K562 (cell line): Measurements from ENCODE around the gene EEFSEC. TPM values are rescaled to one million over a fixed set of nuclear protein-coding genes. Genes with fewer than 3 reads are reported as not detected.

Experiments
- CHCHD3 ChIP-seq: fragments of 250-450 bp; sonication (Bioruptor Pico); IDR thresholded peaks from 2 replicates; pipeline ENCODE4 v2.1.2; 2022; ENCODE audit warnings: mild to moderate bottlenecking
- ILK ChIP-seq: fragments of 450-650 bp; IDR thresholded peaks from 2 replicates; pipeline ENCODE4 v1.6.1; 2016; ENCODE audit warnings: missing genetic modification characterization, low read depth, mild to moderate bottlenecking, missing compliant biosample characterization, moderate library complexity, borderline replicate concordance
- polyA plus RNA-seq, 8 experiments: library from polyadenylated mRNA; depleted of rRNA in 4 of 8; stranded (reverse) in 5 of 8; unstranded in 3 of 8; fragments of >200 nt; fragmentation: Nextera tagmentation in 2 of 8; fragmentation: Illumina TruSeq in 1 of 8; extraction: Ambion mirVana in 2 of 8; extraction: Trizol in 1 of 8; gene quantifications; 2 replicates each; pipeline versions ENCODE4 v1.2.1 to v1.2.3, GENCODE V29; 2011 to 2014; ENCODE audit warnings: inconsistent platforms in 1 of 8, missing spikeins in 1 of 8
- total RNA-seq, 7 experiments: library from RNA; depleted of rRNA in 6 of 7; stranded (reverse); fragments of >200 nt in 6 of 7; fragmentation: Illumina TruSeq in 2 of 7; extraction: Trizol in 2 of 7; gene quantifications; 2 replicates each; pipeline versions ENCODE4 v1.2.1 to v1.2.3, GENCODE V29; 2011 to 2021; ENCODE audit warnings: low replicate concordance in 1 of 7
- TF ChIP-seq, protein P1 (sequence below): sonication (generic); formaldehyde crosslinking; IDR thresholded peaks from 2 replicates; pipeline ENCODE4 v1.8.0; 2022; ENCODE audit warnings: mild to moderate bottlenecking, missing genetic modification reagents
- TF ChIP-seq, protein P2 (sequence below): fragments of 250-450 bp; sonication (Bioruptor Pico); IDR thresholded peaks from 2 replicates; pipeline ENCODE4 v1.4.0; 2020; ENCODE audit warnings: mild to moderate bottlenecking, moderate library complexity, borderline replicate concordance
- TF ChIP-seq, protein P3 (sequence below): fragments of 250-450 bp; sonication (Bioruptor Pico); IDR thresholded peaks from 2 replicates; pipeline ENCODE4 v1.4.0; 2020; ENCODE audit warnings: mild to moderate bottlenecking

The EEFSEC gene
- total and polyA plus RNA-seq, 9 of the 15 experiments (the other 6 are each of a cell fraction or from before 2014, with no cell fraction given): 0.35 to 11.8 (median 7.7) TPM

DNA sequence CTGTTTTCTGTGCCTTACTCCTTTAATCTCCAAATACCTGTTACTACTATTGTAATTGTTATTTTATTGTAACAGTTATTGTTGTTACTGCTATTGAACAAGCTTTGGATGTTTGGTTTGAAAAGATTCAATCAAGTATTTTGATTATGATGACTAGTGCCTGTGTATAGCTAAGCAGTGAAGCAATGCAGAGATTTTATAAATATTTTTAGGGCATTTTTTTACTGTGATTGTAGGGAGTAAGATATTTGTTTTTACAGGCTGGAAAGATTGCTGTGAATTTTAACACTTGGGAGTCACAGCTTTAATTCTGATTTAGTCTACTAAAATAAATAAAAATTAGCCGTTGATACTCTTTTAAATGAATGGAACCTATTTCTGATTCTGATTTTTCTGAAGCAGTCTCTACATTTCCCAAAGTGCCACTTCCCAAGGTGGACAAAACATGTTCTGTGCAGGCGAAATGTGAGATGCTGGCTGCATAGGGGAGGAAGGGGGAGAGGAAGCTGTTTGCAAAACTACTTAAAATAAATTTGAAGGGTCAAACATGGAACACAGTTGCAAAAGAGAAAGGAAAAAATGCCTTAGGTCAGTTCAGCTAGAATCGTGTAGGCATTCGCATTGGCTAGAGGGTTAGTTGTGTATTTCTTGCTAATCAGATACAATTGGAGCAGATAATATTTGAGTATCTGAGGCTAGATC lies 25.7 kb downstream of the EEFSEC start (continued):
- TF ChIP-seq, protein P1, sequence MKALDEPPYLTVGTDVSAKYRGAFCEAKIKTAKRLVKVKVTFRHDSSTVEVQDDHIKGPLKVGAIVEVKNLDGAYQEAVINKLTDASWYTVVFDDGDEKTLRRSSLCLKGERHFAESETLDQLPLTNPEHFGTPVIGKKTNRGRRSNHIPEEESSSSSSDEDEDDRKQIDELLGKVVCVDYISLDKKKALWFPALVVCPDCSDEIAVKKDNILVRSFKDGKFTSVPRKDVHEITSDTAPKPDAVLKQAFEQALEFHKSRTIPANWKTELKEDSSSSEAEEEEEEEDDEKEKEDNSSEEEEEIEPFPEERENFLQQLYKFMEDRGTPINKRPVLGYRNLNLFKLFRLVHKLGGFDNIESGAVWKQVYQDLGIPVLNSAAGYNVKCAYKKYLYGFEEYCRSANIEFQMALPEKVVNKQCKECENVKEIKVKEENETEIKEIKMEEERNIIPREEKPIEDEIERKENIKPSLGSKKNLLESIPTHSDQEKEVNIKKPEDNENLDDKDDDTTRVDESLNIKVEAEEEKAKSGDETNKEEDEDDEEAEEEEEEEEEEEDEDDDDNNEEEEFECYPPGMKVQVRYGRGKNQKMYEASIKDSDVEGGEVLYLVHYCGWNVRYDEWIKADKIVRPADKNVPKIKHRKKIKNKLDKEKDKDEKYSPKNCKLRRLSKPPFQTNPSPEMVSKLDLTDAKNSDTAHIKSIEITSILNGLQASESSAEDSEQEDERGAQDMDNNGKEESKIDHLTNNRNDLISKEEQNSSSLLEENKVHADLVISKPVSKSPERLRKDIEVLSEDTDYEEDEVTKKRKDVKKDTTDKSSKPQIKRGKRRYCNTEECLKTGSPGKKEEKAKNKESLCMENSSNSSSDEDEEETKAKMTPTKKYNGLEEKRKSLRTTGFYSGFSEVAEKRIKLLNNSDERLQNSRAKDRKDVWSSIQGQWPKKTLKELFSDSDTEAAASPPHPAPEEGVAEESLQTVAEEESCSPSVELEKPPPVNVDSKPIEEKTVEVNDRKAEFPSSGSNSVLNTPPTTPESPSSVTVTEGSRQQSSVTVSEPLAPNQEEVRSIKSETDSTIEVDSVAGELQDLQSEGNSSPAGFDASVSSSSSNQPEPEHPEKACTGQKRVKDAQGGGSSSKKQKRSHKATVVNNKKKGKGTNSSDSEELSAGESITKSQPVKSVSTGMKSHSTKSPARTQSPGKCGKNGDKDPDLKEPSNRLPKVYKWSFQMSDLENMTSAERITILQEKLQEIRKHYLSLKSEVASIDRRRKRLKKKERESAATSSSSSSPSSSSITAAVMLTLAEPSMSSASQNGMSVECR (CRISPR knock-in tag): no peak
- TF ChIP-seq, protein P2, sequence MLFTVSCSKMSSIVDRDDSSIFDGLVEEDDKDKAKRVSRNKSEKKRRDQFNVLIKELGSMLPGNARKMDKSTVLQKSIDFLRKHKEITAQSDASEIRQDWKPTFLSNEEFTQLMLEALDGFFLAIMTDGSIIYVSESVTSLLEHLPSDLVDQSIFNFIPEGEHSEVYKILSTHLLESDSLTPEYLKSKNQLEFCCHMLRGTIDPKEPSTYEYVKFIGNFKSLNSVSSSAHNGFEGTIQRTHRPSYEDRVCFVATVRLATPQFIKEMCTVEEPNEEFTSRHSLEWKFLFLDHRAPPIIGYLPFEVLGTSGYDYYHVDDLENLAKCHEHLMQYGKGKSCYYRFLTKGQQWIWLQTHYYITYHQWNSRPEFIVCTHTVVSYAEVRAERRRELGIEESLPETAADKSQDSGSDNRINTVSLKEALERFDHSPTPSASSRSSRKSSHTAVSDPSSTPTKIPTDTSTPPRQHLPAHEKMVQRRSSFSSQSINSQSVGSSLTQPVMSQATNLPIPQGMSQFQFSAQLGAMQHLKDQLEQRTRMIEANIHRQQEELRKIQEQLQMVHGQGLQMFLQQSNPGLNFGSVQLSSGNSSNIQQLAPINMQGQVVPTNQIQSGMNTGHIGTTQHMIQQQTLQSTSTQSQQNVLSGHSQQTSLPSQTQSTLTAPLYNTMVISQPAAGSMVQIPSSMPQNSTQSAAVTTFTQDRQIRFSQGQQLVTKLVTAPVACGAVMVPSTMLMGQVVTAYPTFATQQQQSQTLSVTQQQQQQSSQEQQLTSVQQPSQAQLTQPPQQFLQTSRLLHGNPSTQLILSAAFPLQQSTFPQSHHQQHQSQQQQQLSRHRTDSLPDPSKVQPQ (CRISPR knock-in tag): no peak
- no peak for TF ChIP-seq CHCHD3 (CRISPR knock-in tag)
- no peak for TF ChIP-seq ILK (tag)
- TF ChIP-seq, protein P3, sequence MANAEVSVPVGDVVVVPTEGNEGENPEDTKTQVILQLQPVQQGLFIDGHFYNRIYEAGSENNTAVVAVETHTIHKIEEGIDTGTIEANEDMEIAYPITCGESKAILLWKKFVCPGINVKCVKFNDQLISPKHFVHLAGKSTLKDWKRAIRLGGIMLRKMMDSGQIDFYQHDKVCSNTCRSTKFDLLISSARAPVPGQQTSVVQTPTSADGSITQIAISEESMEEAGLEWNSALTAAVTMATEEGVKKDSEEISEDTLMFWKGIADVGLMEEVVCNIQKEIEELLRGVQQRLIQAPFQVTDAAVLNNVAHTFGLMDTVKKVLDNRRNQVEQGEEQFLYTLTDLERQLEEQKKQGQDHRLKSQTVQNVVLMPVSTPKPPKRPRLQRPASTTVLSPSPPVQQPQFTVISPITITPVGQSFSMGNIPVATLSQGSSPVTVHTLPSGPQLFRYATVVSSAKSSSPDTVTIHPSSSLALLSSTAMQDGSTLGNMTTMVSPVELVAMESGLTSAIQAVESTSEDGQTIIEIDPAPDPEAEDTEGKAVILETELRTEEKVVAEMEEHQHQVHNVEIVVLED (CRISPR knock-in tag): no peak
- TF ChIP-seq, all 486 proteins: peak for 0
